CD4-positive, alpha-beta T cell (primary cell): ENCODE data around the gene GLIS1. TPM values are rescaled to one million over a fixed set of nuclear protein-coding genes. Genes with fewer than 3 reads are reported as not detected.

Experiments used
- ATAC-seq: fragments of 200-7000 bp; cut with Tn5 transposase; one replicate; pipeline ENCODE4 v1.10.0; 2022; ENCODE audit warnings: mild to moderate bottlenecking; ENCODE audit not compliant: poor library complexity
- CTCF ChIA-PET: fragments of 350-600 bp; sonication (Branson Sonifier 250); formaldehyde crosslinking; loops from one replicate; lab custom pipeline; 2021; ENCODE audit warnings: antibody characterized with exemption, inconsistent platforms; lab: Charles Lee
- POLR2A ChIA-PET: fragments of 350-600 bp; sonication (Branson Sonifier 250); formaldehyde crosslinking; loops from one replicate; lab custom pipeline; 2021; ENCODE audit warnings: antibody characterized with exemption, inconsistent platforms; lab: Charles Lee
- DNase-seq, 14 experiments: peaks; one replicate each; pipeline ENCODE4 v3.0.0-alpha.2; 2013 to 2020; ENCODE audit warnings: mixed read lengths in 2 of 14
- H3K27ac ChIP-seq, 2 donors: one replicate each; pipeline versions ENCODE4 v1.5.1 to v1.7.0; 2013; ENCODE audit warnings: low read length in 2 of 2, low read depth in 1 of 2, mild to moderate bottlenecking in 1 of 2
- H3K27me3 ChIP-seq, 2 experiments: 1 replicate in 1 of 2; 2 replicates in 1 of 2; pipeline versions ENCODE4 v1.6.1 to v1.7.0; 2013; ENCODE audit warnings: low read length in 2 of 2, control low read depth in 1 of 2, mild to moderate bottlenecking in 1 of 2, moderate library complexity in 1 of 2; ENCODE audit not compliant: insufficient read depth in 2 of 2, control insufficient read depth in 1 of 2
- H3K36me3 ChIP-seq: one replicate; pipeline ENCODE4 v1.6.1; 2013; ENCODE audit warnings: low read length, control low read depth; ENCODE audit not compliant: insufficient read depth
- H3K4me1 ChIP-seq: one replicate; pipeline ENCODE4 v1.6.1; 2013; ENCODE audit warnings: low read length, control low read depth; ENCODE audit not compliant: insufficient read depth
- H3K4me3 ChIP-seq: one replicate; pipeline ENCODE4 v1.5.1; 2013; ENCODE audit warnings: mild to moderate bottlenecking, low read length, moderate library complexity
- H3K9me3 ChIP-seq, 2 experiments: 1 replicate in 1 of 2; 2 replicates in 1 of 2; pipeline versions ENCODE4 v1.6.1 to v1.7.0; 2013; ENCODE audit warnings: low read length in 2 of 2, mild to moderate bottlenecking in 2 of 2, control low read depth in 1 of 2, moderate library complexity in 1 of 2; ENCODE audit not compliant: control insufficient read depth in 1 of 2, insufficient read depth in 1 of 2
- H3K27ac Mint-ChIP-seq: one replicate; pipeline ENCODE4 v1.8.0; 2020; ENCODE audit warnings: mixed read lengths
- H3K27me3 Mint-ChIP-seq: one replicate; pipeline ENCODE4 v1.8.0; 2021; ENCODE audit warnings: mixed read lengths
- H3K36me3 Mint-ChIP-seq: one replicate; pipeline ENCODE4 v1.8.0; 2021; ENCODE audit warnings: low read depth, mixed read lengths
- H3K4me1 Mint-ChIP-seq: one replicate; pipeline ENCODE4 v1.8.0; 2021; ENCODE audit warnings: low read depth, mixed read lengths
- H3K4me3 Mint-ChIP-seq: one replicate; pipeline ENCODE4 v1.8.0; 2020; ENCODE audit warnings: mild to moderate bottlenecking, mixed read lengths
- H3K9me3 Mint-ChIP-seq: one replicate; pipeline ENCODE4 v1.8.0; 2020; ENCODE audit warnings: mixed read lengths
- intact Hi-C, 2 experiments: fragments of 100-400 bp; cut with DNase I in 1 of 2; cut with micrococcal nuclease in 1 of 2; formaldehyde crosslinking; loops; one replicate each; pipeline versions ENCODE4 v1.15.1 to v1.9.0; 2023 to 2025; cut with DNase I, micrococcal nuclease
- total RNA-seq, 174 experiments: library from RNA in 2 of 174; stranded (reverse) in 2 of 174; gene quantifications; one replicate each; pipeline ENCODE4 v1.2.3 and lab custom pipeline; 2021 to 2026
- TF ChIP-seq, protein P1 (sequence below): fragments of 200-600 bp; IDR thresholded peaks from one replicate; pipeline ENCODE4 v1.8.0; 2022; ENCODE audit warnings: antibody characterized with exemption, mild to moderate bottlenecking

GLIS1 gene
- total RNA-seq, 2 experiments from 2014 or later = not detected

- no peak for ATAC-seq
These were observed 7.8 kb downstream of the GLIS1 start for GRCh38 chr1:53731043-53731600.

GRCh38 chr1:53730224-53730865 is 8.6 kb downstream of the GLIS1 start:
- no peak overlapping the region for H3K27ac Mint-ChIP-seq
- TF ChIP-seq, protein P1, sequence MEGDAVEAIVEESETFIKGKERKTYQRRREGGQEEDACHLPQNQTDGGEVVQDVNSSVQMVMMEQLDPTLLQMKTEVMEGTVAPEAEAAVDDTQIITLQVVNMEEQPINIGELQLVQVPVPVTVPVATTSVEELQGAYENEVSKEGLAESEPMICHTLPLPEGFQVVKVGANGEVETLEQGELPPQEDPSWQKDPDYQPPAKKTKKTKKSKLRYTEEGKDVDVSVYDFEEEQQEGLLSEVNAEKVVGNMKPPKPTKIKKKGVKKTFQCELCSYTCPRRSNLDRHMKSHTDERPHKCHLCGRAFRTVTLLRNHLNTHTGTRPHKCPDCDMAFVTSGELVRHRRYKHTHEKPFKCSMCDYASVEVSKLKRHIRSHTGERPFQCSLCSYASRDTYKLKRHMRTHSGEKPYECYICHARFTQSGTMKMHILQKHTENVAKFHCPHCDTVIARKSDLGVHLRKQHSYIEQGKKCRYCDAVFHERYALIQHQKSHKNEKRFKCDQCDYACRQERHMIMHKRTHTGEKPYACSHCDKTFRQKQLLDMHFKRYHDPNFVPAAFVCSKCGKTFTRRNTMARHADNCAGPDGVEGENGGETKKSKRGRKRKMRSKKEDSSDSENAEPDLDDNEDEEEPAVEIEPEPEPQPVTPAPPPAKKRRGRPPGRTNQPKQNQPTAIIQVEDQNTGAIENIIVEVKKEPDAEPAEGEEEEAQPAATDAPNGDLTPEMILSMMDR = no peak
- ChIA-PET POLR2A (interaction anchor here (0.6 kb wide), 1 partner anchor 1434 kb away, joined by 3 read pairs; no protein-coding TSS in a partner anchor), CTCF (no interaction called here)
- Histone ChIP-seq H3K9me3 (no peaks in the 10 kb centered on the region), H3K36me3 (no peaks in the 10 kb centered on the region), H3K4me3 (no peak overlapping the region), H3K27me3 (peaks cover under 1 to 10% of the 10 kb centered on the region in 2 experiments), H3K4me1 (no peaks in the 10 kb centered on the region), H3K27ac (no peak overlapping the region)
- intact Hi-C loops = no loop called here
- no peaks in the 10 kb centered on the region for H3K36me3 Mint-ChIP-seq
- H3K4me1 Mint-ChIP-seq = no peaks in the 10 kb centered on the region
- H3K4me3 Mint-ChIP-seq = no peak overlapping the region
- DNase-seq (no peak), ATAC-seq (no peak)
- no peaks in the 10 kb centered on the region for H3K9me3 Mint-ChIP-seq
- peaks cover 20% of the 10 kb centered on the region for H3K27me3 Mint-ChIP-seq

More at GRCh38 chr1:53731043-53731600, 7.8 kb downstream of the GLIS1 start:
- no peaks in the 10 kb centered on the region for H3K9me3 ChIP-seq
- TF ChIP-seq, protein P1 = no peak
- no peak overlapping the region for H3K27ac ChIP-seq
- CTCF ChIA-PET = no interaction called here
- no peaks in the 10 kb centered on the region for H3K9me3 Mint-ChIP-seq
- H3K4me1 ChIP-seq = no peaks in the 10 kb centered on the region
- H3K4me3 ChIP-seq = no peak overlapping the region
- no peaks in the 10 kb centered on the region for H3K36me3 Mint-ChIP-seq
- no peaks in the 10 kb centered on the region for H3K36me3 ChIP-seq
- intact Hi-C loops = no loop called here
- H3K27ac Mint-ChIP-seq = no peak overlapping the region
- no peaks in the 10 kb centered on the region for H3K4me1 Mint-ChIP-seq
- H3K27me3 ChIP-seq = peaks cover 7 to 12% of the 10 kb centered on the region in 2 experiments
- POLR2A ChIA-PET = no interaction called here
- DNase-seq = no peak
- H3K27me3 Mint-ChIP-seq = peaks cover 26% of the 10 kb centered on the region
- no peak overlapping the region for H3K4me3 Mint-ChIP-seq

DNA sequence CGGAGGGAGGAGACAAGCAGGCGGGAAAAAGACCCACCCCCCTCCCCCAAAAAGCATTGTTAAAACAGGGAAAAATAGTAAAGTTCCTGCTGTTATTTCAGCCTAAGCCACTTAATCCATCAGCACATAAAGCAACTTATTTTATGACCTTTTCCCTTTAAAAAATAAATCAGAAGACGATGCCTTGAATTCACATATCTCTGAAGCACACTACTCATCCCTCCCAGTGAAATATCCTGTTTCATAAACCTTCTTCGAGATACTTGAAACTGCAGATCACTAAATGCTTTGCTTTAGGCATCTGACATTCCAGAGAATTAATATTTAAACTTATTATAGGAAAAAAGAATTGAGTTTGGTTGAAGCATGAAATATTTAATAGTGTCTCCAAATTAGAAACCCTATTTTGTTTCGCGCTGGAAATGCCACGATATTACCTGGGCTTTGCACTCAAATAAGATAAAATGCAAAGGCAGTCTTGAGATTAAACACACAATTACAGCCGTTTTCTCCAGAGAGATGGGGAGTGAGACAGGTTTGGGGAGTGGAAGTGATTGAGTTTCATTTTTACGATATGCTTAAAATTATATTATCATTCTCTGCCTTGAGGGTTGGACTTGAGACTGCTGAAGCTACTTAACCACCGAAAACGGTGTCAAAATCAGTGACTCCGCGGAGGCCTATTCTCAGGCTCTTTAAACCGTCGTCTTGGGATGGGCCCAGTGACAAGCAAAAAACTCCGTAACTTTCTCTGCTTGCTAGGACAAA is 9.3 kb downstream of the GLIS1 start:
- H3K4me3 Mint-ChIP-seq = no peak overlapping the region
- ChIA-PET POLR2A (interaction anchor here (0.6 kb wide), 1 partner anchor 1433 kb away, joined by 3 read pairs; no protein-coding TSS in a partner anchor), CTCF (no interaction called here)
- ATAC-seq (no peak), DNase-seq (no peak)
- no peak overlapping the region for H3K27ac Mint-ChIP-seq
- H3K9me3 Mint-ChIP-seq = no peaks in the 10 kb centered on the region
- H3K36me3 Mint-ChIP-seq = no peaks in the 10 kb centered on the region
- H3K36me3 ChIP-seq = no peaks in the 10 kb centered on the region
- intact Hi-C loops = no loop called here
- H3K27me3 Mint-ChIP-seq = peaks cover 13% of the 10 kb centered on the region
- no peaks in the 10 kb centered on the region for H3K4me1 Mint-ChIP-seq
- H3K4me3 ChIP-seq = no peak overlapping the region
- no peaks in the 10 kb centered on the region for H3K4me1 ChIP-seq
- H3K27ac ChIP-seq = no peak overlapping the region
- H3K9me3 ChIP-seq = no peaks in the 10 kb centered on the region
- TF ChIP-seq, protein P1 = no peak
- peaks cover 0 to 6% of the 10 kb centered on the region in 2 experiments for H3K27me3 ChIP-seq
